Measurements from ENCODE around the gene HNRNPDL. TPM values are rescaled to one million over a fixed set of nuclear protein-coding genes. Genes with fewer than 3 reads are reported as not detected.

HNRNPDL gene
- total and polyA plus RNA-seq, 2 of the 13 experiments (the other 11 are each of a cell fraction or from before 2014, with no cell fraction given), result 167 to 414 TPM

DNA sequence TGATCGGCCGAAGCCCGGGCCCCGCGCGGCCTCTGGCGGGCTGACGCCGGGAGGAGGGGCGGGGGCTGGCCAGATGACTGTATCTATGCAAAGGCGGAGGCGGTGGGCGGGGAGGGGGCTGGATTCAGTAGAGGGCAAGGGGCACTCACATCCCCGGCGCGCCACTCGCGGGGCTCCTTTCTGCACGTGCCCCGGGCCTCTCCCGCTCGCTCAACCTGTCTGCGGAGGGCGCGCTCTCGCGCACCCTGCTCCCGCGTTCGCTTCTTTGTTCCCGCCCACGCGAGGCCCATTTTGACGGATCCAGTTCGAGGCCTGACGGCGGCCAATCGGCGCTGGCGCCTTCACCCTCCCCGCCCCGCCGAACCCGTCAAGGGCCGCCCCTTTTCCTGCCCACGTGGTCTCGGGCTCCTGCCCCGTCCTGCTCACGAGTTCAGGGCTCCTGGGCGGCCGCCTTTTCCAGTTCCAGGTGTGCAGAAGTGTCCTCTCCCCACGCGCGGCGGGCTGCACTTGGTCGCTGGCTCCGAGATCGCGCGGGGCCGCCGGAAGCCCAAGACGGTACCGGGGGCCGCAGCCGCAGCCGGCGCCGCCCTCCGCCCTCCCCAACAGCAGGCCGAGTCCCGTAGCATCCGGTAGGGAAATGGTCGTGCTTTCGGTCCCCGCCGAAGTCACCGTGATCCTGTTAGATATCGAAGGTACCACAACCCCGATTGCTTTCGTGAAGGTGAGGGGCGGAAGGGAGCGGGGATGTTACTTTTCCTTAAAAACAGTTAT lies at the start of gene HNRNPDL, which contains the start of gene ENOPH1 (continued):
- TF ChIP-seq, protein P1, sequence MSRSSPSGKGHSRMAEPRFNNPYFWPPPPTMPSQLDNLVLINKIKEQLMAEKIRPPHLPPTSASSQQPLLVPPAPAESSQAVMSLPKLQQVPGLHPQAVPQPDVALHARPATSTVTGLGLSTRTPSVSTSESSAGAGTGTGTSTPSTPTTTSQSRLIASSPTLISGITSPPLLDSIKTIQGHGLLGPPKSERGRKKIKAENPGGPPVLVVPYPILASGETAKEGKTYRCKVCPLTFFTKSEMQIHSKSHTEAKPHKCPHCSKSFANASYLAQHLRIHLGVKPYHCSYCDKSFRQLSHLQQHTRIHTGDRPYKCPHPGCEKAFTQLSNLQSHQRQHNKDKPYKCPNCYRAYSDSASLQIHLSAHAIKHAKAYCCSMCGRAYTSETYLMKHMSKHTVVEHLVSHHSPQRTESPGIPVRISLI (CRISPR knock-in tag; IDR thresholded peaks at IDR 0.05; ENCODE audit: borderline replicate concordance), result peak; percentile 61; the same call in 1 of the 2 replicates
- TF ChIP-seq RFX5 (IDR thresholded peaks at IDR 0.05; ENCODE audit: low read depth, low read length) (no peak), ZNF263 (CRISPR knock-in tag; IDR thresholded peaks at IDR 0.05) (no peak), HNRNPH1 (optimal IDR thresholded peaks at IDR 0.05; ENCODE audit: low read depth, low read length) (no peak), ZNF543 (CRISPR knock-in tag; IDR thresholded peaks at IDR 0.05) (peak; percentile 75; the same call in 1 of the 2 replicates), POGZ (CRISPR knock-in tag; IDR thresholded peaks at IDR 0.05) (peak; percentile 83), FLYWCH1 (CRISPR knock-in tag; IDR thresholded peaks at IDR 0.05) (peak; percentile 85; the same call in 1 of the 2 replicates), REL (CRISPR knock-in tag; conservative IDR thresholded peaks at IDR 0.05) (peak; percentile 94), ZNF790 (CRISPR knock-in tag; IDR thresholded peaks at IDR 0.05; ENCODE audit: borderline replicate concordance) (peak; percentile 94; the same call in 1 of the 2 replicates), ZNF256 (CRISPR knock-in tag; conservative IDR thresholded peaks at IDR 0.05) (peak; percentile 97), ZNF780A (CRISPR knock-in tag; IDR thresholded peaks at IDR 0.05) (peak; percentile 80), ETV5 (CRISPR knock-in tag; IDR thresholded peaks at IDR 0.05; ENCODE audit: borderline replicate concordance) (peak; percentile 56), LCORL (IDR thresholded peaks at IDR 0.05) (no peak), LCORL (CRISPR knock-in tag; IDR thresholded peaks at IDR 0.05) (peak; percentile 64; the same call in 1 of the 2 replicates), GTF2F1 (IDR thresholded peaks at IDR 0.05; ENCODE audit: low read length) (no peak), HNRNPUL1 (IDR thresholded peaks at IDR 0.05; ENCODE audit: low read depth, low read length) (no peak)
- TF ChIP-seq, protein P2, sequence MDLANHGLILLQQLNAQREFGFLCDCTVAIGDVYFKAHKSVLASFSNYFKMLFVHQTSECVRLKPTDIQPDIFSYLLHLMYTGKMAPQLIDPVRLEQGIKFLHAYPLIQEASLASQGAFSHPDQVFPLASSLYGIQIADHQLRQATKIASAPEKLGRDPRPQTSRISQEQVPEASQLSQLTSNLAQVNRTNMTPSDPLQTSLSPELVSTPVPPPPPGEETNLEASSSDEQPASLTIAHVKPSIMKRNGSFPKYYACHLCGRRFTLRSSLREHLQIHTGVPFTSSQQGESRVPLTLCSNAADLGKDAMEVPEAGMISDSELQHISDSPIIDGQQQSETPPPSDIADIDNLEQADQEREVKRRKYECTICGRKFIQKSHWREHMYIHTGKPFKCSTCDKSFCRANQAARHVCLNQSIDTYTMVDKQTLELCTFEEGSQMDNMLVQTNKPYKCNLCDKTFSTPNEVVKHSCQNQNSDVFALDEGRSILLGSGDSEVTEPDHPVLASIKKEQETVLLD (CRISPR knock-in tag; IDR thresholded peaks at IDR 0.05; ENCODE audit: low read depth), result peak; percentile 81; the same call in 1 of the 2 replicates
- TF ChIP-seq, protein P3, sequence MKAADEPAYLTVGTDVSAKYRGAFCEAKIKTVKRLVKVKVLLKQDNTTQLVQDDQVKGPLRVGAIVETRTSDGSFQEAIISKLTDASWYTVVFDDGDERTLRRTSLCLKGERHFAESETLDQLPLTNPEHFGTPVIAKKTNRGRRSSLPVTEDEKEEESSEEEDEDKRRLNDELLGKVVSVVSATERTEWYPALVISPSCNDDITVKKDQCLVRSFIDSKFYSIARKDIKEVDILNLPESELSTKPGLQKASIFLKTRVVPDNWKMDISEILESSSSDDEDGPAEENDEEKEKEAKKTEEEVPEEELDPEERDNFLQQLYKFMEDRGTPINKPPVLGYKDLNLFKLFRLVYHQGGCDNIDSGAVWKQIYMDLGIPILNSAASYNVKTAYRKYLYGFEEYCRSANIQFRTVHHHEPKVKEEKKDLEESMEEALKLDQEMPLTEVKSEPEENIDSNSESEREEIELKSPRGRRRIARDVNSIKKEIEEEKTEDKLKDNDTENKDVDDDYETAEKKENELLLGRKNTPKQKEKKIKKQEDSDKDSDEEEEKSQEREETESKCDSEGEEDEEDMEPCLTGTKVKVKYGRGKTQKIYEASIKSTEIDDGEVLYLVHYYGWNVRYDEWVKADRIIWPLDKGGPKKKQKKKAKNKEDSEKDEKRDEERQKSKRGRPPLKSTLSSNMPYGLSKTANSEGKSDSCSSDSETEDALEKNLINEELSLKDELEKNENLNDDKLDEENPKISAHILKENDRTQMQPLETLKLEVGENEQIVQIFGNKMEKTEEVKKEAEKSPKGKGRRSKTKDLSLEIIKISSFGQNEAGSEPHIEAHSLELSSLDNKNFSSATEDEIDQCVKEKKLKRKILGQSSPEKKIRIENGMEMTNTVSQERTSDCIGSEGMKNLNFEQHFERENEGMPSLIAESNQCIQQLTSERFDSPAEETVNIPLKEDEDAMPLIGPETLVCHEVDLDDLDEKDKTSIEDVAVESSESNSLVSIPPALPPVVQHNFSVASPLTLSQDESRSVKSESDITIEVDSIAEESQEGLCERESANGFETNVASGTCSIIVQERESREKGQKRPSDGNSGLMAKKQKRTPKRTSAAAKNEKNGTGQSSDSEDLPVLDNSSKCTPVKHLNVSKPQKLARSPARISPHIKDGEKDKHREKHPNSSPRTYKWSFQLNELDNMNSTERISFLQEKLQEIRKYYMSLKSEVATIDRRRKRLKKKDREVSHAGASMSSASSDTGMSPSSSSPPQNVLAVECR (CRISPR knock-in tag; IDR thresholded peaks at IDR 0.05; ENCODE audit: borderline replicate concordance), result peak; percentile 95
- TF ChIP-seq, protein P4, sequence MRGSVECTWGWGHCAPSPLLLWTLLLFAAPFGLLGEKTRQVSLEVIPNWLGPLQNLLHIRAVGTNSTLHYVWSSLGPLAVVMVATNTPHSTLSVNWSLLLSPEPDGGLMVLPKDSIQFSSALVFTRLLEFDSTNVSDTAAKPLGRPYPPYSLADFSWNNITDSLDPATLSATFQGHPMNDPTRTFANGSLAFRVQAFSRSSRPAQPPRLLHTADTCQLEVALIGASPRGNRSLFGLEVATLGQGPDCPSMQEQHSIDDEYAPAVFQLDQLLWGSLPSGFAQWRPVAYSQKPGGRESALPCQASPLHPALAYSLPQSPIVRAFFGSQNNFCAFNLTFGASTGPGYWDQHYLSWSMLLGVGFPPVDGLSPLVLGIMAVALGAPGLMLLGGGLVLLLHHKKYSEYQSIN (CRISPR knock-in tag; IDR thresholded peaks at IDR 0.05; ENCODE audit: borderline replicate concordance), result 0 out of 2 replicates have a peak, but pooled peaks have one; percentile 37
- TF ChIP-seq, protein P5, sequence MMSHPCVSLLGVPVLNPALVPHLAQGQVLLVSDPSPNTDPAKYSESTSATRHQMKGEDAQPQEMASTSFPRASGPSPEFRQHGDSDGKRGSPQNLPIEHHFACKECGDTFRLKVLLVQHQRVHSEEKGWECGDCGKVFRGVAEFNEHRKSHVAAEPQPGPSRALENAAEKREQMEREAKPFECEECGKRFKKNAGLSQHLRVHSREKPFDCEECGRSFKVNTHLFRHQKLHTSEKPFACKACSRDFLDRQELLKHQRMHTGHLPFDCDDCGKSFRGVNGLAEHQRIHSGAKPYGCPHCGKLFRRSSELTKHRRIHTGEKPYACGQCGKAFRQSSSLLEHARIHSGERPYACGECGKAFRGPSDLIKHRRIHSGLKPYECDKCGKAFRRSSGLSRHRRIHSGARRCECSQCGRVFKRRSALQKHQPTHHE (CRISPR knock-in tag; IDR thresholded peaks at IDR 0.05; ENCODE audit: borderline replicate concordance), result no peak; the same call in none of the 2 replicates
